ENCODE measurements around the gene PLA2G4E. TPM values are rescaled to one million over a fixed set of nuclear protein-coding genes. Genes with fewer than 3 reads are reported as not detected.
A peak's percentile ranks its signal among the peaks of the same experiment; 100 is the strongest.

Gene PLA2G4E
- total and polyA plus RNA-seq, 4 donors = not detected

DNA sequence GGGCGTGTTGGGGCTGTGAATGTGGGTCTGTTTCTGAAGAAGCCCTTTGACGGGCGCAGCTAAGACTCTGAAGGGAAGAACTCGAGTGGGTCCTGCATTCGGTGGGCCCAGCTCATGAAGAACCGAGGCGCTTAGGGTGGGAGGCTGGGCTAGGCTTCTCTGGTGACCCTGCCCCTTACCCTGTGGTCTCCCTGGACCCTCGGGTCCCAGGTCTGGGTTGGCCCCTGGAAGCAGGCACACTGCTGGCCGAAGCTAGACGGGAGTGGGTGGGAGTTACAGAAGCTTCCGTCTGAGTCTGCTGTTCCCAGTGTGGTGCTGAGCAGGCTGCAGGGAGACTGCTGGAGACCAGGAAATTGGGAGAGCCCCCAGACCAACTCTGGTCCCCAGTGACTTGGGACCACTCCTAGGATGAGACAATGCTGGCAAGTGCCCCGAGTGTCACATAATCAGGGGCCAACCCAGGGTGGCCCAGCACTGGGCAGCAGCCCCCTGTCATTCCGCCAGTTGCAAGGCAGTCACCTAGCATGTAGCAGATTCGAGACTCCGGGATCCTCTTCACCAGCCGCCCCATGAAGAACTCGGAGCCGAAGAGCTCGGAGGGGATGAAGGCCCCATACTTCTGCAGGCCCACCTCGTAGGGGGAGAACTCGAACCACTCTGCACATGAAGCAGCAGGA, 31.8 kb downstream of the PLA2G4E start:
- peak in 1 of 2 donors; percentile 75 for DNase-seq
- H3K36me3 ChIP-seq (ENCODE audit: control insufficient read depth in 1 of 2, insufficient read depth in 2 of 2, low read length in 1 of 2) = no peaks in the 10 kb centered on the region
- intact Hi-C loops (cut with DNase I) = loop anchor here (2.0 to 10.0 kb wide), 2 partner anchors 68 to 146 kb away; no protein-coding TSS in a partner anchor
- H3K4me1 ChIP-seq (ENCODE audit: control insufficient read depth in 1 of 2, insufficient read depth in 2 of 2, low read length in 2 of 2) = peaks cover 0 to 2% of the 10 kb centered on the region in 2 donors
- no peaks in the 10 kb centered on the region for H3K9me3 ChIP-seq (ENCODE audit: control insufficient read depth, low read length)
- no peak for ATAC-seq (ENCODE audit: low FRiP score)
- no peaks in the 10 kb centered on the region for H3K27me3 ChIP-seq (ENCODE audit: control insufficient read depth in 1 of 2, insufficient read depth in 2 of 2, low read length in 1 of 2)
- 73 to 75% methylated on average over 21 of the region's 21 CpGs for WGBS, 2 donors
- no peak overlapping the region for H3K4me3 ChIP-seq (ENCODE audit: low read length in 2 of 2)
- no peak overlapping the region for H3K27ac ChIP-seq (ENCODE audit: low read depth in 1 of 2, low read length in 2 of 2)

GRCh38 chr15:41987925-41988275, 32.9 kb downstream of the PLA2G4E start:
- Histone ChIP-seq H3K4me3 (ENCODE audit: low read length in 2 of 2) (no peak overlapping the region), H3K27ac (ENCODE audit: low read depth in 1 of 2, low read length in 2 of 2) (no peak overlapping the region), H3K36me3 (ENCODE audit: control insufficient read depth in 1 of 2, insufficient read depth in 2 of 2, low read length in 1 of 2) (no peaks in the 10 kb centered on the region), H3K9me3 (ENCODE audit: control insufficient read depth, low read length) (no peaks in the 10 kb centered on the region), H3K4me1 (ENCODE audit: control insufficient read depth in 1 of 2, insufficient read depth in 2 of 2, low read length in 2 of 2) (peaks cover 0 to 2% of the 10 kb centered on the region in 2 donors), H3K27me3 (ENCODE audit: control insufficient read depth in 1 of 2, insufficient read depth in 2 of 2, low read length in 1 of 2) (no peaks in the 10 kb centered on the region)
- intact Hi-C loops (cut with DNase I) = loop anchor here (2.0 to 10.0 kb wide), 2 partner anchors 69 to 147 kb away; no protein-coding TSS in a partner anchor
- 89 to 92% methylated on average over 9 to 11 of the region's 11 CpGs for WGBS, 2 donors
- ATAC-seq (ENCODE audit: low FRiP score) (no peak), DNase-seq (peak in 1 of 2 donors; percentile 35)

DNA sequence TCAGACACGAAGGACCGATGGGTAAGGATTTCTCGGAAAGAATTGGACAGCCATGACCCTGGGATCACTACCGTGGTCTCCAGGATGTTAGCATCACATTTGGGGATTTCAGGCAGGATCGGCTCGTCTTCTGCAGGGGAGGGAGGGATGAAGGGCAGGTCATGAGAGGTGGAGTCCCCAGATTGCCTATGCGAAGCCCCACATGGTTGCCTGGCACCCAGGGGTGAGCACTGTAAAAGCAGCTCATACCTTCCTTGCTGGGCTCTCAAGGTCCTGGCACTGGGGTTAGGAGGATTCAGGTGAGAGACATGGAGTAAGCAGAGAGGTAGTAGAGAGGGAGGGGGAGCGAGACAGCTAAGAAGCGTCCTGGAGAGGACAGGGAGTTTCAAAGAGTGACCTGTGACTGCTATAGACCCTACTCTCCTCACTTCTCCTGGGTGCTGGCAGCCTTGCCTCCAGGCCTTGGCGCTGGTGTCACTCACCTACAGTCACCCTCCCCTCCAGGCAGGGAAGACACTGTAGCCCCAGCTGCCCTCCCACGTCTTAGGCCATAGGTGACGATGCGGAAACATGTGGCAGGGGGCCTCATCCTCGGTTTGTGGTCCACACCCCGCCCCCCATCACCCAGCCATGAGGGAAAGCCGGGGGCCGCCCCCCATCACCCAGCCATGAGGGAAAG, 33.5 kb downstream of the PLA2G4E start:
- ATAC-seq (ENCODE audit: low FRiP score) (no peak), DNase-seq (peak in 1 of 2 donors; percentile 59)
- Histone ChIP-seq H3K4me3 (ENCODE audit: low read length in 2 of 2) (no peak overlapping the region), H3K27me3 (ENCODE audit: control insufficient read depth in 1 of 2, insufficient read depth in 2 of 2, low read length in 1 of 2) (no peaks in the 10 kb centered on the region), H3K36me3 (ENCODE audit: control insufficient read depth in 1 of 2, insufficient read depth in 2 of 2, low read length in 1 of 2) (no peaks in the 10 kb centered on the region), H3K27ac (ENCODE audit: low read depth in 1 of 2, low read length in 2 of 2) (no peak overlapping the region), H3K9me3 (ENCODE audit: control insufficient read depth, low read length) (no peaks in the 10 kb centered on the region), H3K4me1 (ENCODE audit: control insufficient read depth in 1 of 2, insufficient read depth in 2 of 2, low read length in 2 of 2) (peaks cover 0 to 2% of the 10 kb centered on the region in 2 donors)
- intact Hi-C loops (cut with DNase I) = loop anchor here in 1 of 2 donors (10.0 kb wide), 1 partner anchor 147 kb away; no protein-coding TSS in a partner anchor
- WGBS, 2 donors = 91 to 93% methylated on average over 17 of the region's 17 CpGs

GRCh38 chr15:41985236-41986160, 35.3 kb downstream of the PLA2G4E start:
- no peaks in the 10 kb centered on the region for H3K36me3 ChIP-seq (ENCODE audit: control insufficient read depth in 1 of 2, insufficient read depth in 2 of 2, low read length in 1 of 2)
- peaks cover 0 to 2% of the 10 kb centered on the region in 2 donors for H3K4me1 ChIP-seq (ENCODE audit: control insufficient read depth in 1 of 2, insufficient read depth in 2 of 2, low read length in 2 of 2)
- H3K27me3 ChIP-seq (ENCODE audit: control insufficient read depth in 1 of 2, insufficient read depth in 2 of 2, low read length in 1 of 2) = no peaks in the 10 kb centered on the region
- H3K4me3 ChIP-seq (ENCODE audit: low read length in 2 of 2) = no peak overlapping the region
- H3K9me3 ChIP-seq (ENCODE audit: control insufficient read depth, low read length) = no peaks in the 10 kb centered on the region
- ATAC-seq (ENCODE audit: low FRiP score) (peak; percentile 49), DNase-seq (peak in 1 of 2 donors; percentile 61)
- intact Hi-C loops (cut with DNase I) = loop anchor here in 1 of 2 donors (10.0 kb wide), 1 partner anchor 149 kb away; no protein-coding TSS in a partner anchor
- H3K27ac ChIP-seq (ENCODE audit: low read depth in 1 of 2, low read length in 2 of 2) = peak overlapping the region in 1 of 2 donors; percentile 7
- WGBS, 2 donors = 68% methylated on average over 19 of the region's 19 CpGs

DNA sequence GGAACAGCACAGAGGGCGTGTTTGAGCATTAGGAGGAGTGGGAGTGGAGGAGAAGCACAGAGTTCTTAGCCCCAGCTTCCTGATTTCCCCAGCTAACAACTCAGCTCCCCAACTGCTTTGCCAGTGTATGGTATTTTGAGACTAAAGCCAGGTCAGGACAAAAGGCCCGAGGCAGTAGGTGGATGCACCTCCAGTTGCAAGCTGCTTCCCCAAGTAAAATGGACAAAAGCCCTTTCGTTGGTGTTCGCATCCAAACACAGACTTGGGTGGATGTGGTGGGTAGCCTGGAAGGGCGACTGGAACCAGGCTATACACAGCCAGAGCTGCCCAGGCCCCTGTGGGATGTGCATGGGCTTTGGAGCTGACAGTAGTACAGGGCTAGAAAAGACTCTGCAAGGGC, 36.2 kb downstream of the PLA2G4E start:
- intact Hi-C loops (cut with DNase I) = loop anchor here in 1 of 2 donors (10.0 kb wide), 1 partner anchor 150 kb away; no protein-coding TSS in a partner anchor
- DNase-seq (no peak), ATAC-seq (ENCODE audit: low FRiP score) (no peak)
- H3K27me3 ChIP-seq (ENCODE audit: control insufficient read depth in 1 of 2, insufficient read depth in 2 of 2, low read length in 1 of 2) = no peaks in the 10 kb centered on the region
- no peak overlapping the region for H3K4me3 ChIP-seq (ENCODE audit: low read length in 2 of 2)
- H3K27ac ChIP-seq (ENCODE audit: low read depth in 1 of 2, low read length in 2 of 2) = no peak overlapping the region
- no peaks in the 10 kb centered on the region for H3K36me3 ChIP-seq (ENCODE audit: control insufficient read depth in 1 of 2, insufficient read depth in 2 of 2, low read length in 1 of 2)
- H3K9me3 ChIP-seq (ENCODE audit: control insufficient read depth, low read length) = no peaks in the 10 kb centered on the region
- peaks cover 0 to 2% of the 10 kb centered on the region in 2 donors for H3K4me1 ChIP-seq (ENCODE audit: control insufficient read depth in 1 of 2, insufficient read depth in 2 of 2, low read length in 2 of 2)
- 93 to 98% methylated on average over 5 of the region's 5 CpGs for WGBS, 2 donors

DNA sequence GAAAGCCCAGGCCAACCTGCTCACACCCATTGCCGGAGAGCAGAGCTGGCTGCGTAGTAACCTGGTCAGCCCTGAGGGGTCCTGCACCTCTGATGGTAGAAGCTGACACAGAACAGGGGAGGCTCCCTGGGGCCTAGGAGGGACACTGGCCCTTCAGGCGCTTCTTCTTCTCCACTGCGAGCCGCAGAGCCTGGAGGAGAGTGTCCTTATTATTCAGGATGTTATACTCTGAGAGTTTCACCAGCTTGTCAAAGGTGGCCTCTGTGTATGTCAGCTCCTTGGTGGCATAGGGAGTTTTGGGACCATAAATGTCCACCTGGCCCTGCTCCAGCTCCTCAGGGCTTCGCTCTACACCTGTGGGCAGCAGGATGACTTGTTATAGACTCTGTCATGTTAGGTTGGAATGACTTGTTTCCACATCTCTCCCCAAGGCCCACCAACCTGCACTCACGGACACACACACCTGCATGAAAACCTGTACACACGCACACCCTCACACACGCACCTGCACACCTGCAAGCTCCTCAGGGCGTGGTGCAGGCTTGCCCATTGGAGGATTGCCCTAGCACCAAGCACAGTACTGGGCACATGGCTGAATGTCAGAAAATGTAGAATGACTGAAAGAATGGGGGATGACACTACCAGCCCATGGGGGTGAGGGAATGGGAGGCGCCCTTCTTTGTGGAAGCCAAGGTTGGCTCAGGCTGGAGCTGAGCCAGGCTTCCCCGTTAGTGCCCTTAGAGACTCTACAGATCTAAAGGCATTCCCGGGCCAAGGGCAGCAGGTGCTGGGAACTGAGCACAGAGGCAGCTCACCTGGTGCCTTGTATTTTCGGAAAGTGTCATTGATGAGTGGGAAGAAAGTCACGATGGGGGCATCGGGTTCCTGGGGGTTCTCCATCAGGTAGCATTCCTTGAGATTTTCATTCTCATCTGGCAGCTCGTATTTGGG, 36.9 kb downstream of the PLA2G4E start:
- 97 to 99% methylated on average over 17 of the region's 17 CpGs for WGBS, 2 donors
- no peak for ATAC-seq (ENCODE audit: low FRiP score)

DNA sequence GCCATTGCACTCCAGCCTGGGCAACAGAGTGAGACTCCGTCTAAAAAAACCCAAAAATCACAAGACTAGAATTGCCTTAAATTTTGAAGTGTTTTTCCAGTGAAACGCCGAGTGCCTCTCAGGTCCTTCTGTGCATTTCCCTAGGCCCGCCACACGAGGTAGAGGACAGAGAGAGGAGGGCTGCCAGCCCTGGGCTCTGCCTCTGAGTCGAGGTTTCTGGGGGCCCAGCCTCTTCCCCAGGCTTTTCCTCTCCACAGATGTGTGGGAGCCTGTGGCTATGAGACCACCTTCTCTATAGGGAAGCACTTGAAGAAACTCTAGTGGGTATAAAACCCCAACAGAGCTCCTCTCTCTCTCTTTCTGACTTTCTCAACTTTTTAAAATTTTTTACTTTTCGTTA, 37.6 kb downstream of the PLA2G4E start:
- Histone ChIP-seq H3K4me3 (ENCODE audit: low read length in 2 of 2) (no peak overlapping the region), H3K4me1 (ENCODE audit: control insufficient read depth in 1 of 2, insufficient read depth in 2 of 2, low read length in 2 of 2) (peaks cover 0 to 2% of the 10 kb centered on the region in 2 donors), H3K27me3 (ENCODE audit: control insufficient read depth in 1 of 2, insufficient read depth in 2 of 2, low read length in 1 of 2) (no peaks in the 10 kb centered on the region), H3K36me3 (ENCODE audit: control insufficient read depth in 1 of 2, insufficient read depth in 2 of 2, low read length in 1 of 2) (no peaks in the 10 kb centered on the region), H3K9me3 (ENCODE audit: control insufficient read depth, low read length) (no peaks in the 10 kb centered on the region), H3K27ac (ENCODE audit: low read depth in 1 of 2, low read length in 2 of 2) (no peak overlapping the region)
- WGBS, 2 donors = 80 to 89% methylated on average over 7 of the region's 7 CpGs
- intact Hi-C loops (cut with DNase I) = loop anchor here in 1 of 2 donors (10.0 kb wide), 1 partner anchor 152 kb away; no protein-coding TSS in a partner anchor
- ATAC-seq (ENCODE audit: low FRiP score) (no peak), DNase-seq (no peak)

More for the DNA sequence above, 36.9 kb downstream of the PLA2G4E start:
- Histone ChIP-seq H3K27ac (ENCODE audit: low read depth in 1 of 2, low read length in 2 of 2) (no peak overlapping the region), H3K4me3 (ENCODE audit: low read length in 2 of 2) (no peak overlapping the region), H3K27me3 (ENCODE audit: control insufficient read depth in 1 of 2, insufficient read depth in 2 of 2, low read length in 1 of 2) (no peaks in the 10 kb centered on the region), H3K9me3 (ENCODE audit: control insufficient read depth, low read length) (no peaks in the 10 kb centered on the region), H3K4me1 (ENCODE audit: control insufficient read depth in 1 of 2, insufficient read depth in 2 of 2, low read length in 2 of 2) (peaks cover 0 to 2% of the 10 kb centered on the region in 2 donors), H3K36me3 (ENCODE audit: control insufficient read depth in 1 of 2, insufficient read depth in 2 of 2, low read length in 1 of 2) (no peaks in the 10 kb centered on the region)
- intact Hi-C loops (cut with DNase I) = loop anchor here in 1 of 2 donors (10.0 kb wide), 1 partner anchor 151 kb away; no protein-coding TSS in a partner anchor
- DNase-seq = peak in 1 of 2 donors; percentile 31

Data from aorta (tissue), 5 donors.